Parathyroid adenoma (tissue), 2 donors: ENCODE data around the gene UNC13C.

Experiments
- H2AFZ ChIP-seq: fragments of 300-600 bp; sonication (generic); one replicate; pipeline ENCODE4 v1.7.0; 2017; ENCODE audit warnings: antibody characterized with exemption, mild to moderate bottlenecking
- H3K27ac ChIP-seq: fragments of 300-600 bp; sonication (generic); one replicate; pipeline ENCODE4 v1.7.0; 2017
- H3K27me3 ChIP-seq: fragments of 300-600 bp; sonication (generic); one replicate; pipeline ENCODE4 v1.7.0; 2017; ENCODE audit warnings: low read length; ENCODE audit not compliant: control insufficient read depth, insufficient read depth
- H3K36me3 ChIP-seq: fragments of 300-600 bp; sonication (generic); one replicate; pipeline ENCODE4 v1.7.0; 2017; ENCODE audit warnings: low read length; ENCODE audit not compliant: control insufficient read depth, insufficient read depth
- H3K4me1 ChIP-seq: fragments of 300-600 bp; sonication (generic); one replicate; pipeline ENCODE4 v1.7.0; 2017; ENCODE audit warnings: control low read depth
- H3K4me2 ChIP-seq: fragments of 300-600 bp; sonication (generic); one replicate; pipeline ENCODE4 v1.7.0; 2017; ENCODE audit warnings: low read length
- H3K4me3 ChIP-seq: fragments of 300-600 bp; sonication (generic); one replicate; pipeline ENCODE4 v1.7.0; 2017; ENCODE audit warnings: low read depth, low read length
- H3K79me2 ChIP-seq: fragments of 300-600 bp; sonication (generic); one replicate; pipeline ENCODE4 v1.7.0; 2017; ENCODE audit warnings: control low read depth
- H3K9ac ChIP-seq: fragments of 300-600 bp; sonication (generic); one replicate; pipeline ENCODE4 v1.7.0; 2017; ENCODE audit warnings: mild to moderate bottlenecking
- H3K9me3 ChIP-seq: fragments of 300-600 bp; sonication (generic); one replicate; pipeline ENCODE4 v1.7.0; 2017; ENCODE audit warnings: low read length; ENCODE audit not compliant: control insufficient read depth
- TF ChIP-seq, protein P1 (sequence below): fragments of 300-600 bp; sonication (generic); IDR thresholded peaks from one replicate; pipeline ENCODE4 v1.7.0; 2017; ENCODE audit warnings: antibody characterized with exemption, mild to moderate bottlenecking
- donor health status: primary hyperparathyroidism.

Gene UNC13C

DNA sequence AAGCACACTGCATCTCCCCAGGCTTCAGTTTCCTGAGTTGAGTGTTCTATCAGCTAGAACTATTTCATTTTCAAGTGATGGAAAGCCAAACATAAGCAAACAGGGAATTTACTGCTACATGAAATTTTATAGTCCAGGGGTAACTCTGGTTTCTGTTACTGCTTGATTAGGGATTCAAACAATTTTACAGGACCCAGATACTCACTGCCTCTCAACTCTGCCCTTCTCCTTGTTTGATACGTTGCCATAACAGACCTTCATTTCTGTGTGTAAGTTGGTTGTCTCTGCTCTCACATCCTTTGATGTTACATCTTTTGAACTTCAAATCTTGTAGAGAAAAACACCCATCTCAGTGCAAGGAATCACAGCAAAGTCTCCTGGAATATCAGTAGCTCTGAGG is 572.7 kb downstream of the UNC13C start:
- Histone ChIP-seq H3K4me1 (no peaks in the 10 kb centered on the region), H3K27ac (no peak overlapping the region), H3K4me2 (no peak overlapping the region), H3K27me3 (no peaks in the 10 kb centered on the region), H3K79me2 (no peaks in the 10 kb centered on the region), H3K36me3 (no peaks in the 10 kb centered on the region), H3K9me3 (no peaks in the 10 kb centered on the region), H2AFZ (no peak overlapping the region), H3K4me3 (no peak overlapping the region), H3K9ac (no peak overlapping the region)
- TF ChIP-seq, protein P1, sequence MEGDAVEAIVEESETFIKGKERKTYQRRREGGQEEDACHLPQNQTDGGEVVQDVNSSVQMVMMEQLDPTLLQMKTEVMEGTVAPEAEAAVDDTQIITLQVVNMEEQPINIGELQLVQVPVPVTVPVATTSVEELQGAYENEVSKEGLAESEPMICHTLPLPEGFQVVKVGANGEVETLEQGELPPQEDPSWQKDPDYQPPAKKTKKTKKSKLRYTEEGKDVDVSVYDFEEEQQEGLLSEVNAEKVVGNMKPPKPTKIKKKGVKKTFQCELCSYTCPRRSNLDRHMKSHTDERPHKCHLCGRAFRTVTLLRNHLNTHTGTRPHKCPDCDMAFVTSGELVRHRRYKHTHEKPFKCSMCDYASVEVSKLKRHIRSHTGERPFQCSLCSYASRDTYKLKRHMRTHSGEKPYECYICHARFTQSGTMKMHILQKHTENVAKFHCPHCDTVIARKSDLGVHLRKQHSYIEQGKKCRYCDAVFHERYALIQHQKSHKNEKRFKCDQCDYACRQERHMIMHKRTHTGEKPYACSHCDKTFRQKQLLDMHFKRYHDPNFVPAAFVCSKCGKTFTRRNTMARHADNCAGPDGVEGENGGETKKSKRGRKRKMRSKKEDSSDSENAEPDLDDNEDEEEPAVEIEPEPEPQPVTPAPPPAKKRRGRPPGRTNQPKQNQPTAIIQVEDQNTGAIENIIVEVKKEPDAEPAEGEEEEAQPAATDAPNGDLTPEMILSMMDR: no peak

- no peaks in the 10 kb centered on the region for H3K27me3 ChIP-seq
- H3K4me3 ChIP-seq: no peak overlapping the region
- no peak overlapping the region for H3K27ac ChIP-seq
- no peak overlapping the region for H2AFZ ChIP-seq
- no peak overlapping the region for H3K9ac ChIP-seq
- H3K36me3 ChIP-seq: no peaks in the 10 kb centered on the region
- TF ChIP-seq, protein P1: no peak
- H3K4me1 ChIP-seq: no peaks in the 10 kb centered on the region
- H3K9me3 ChIP-seq: no peaks in the 10 kb centered on the region
- no peaks in the 10 kb centered on the region for H3K79me2 ChIP-seq
- no peak overlapping the region for H3K4me2 ChIP-seq
These were observed 578.0 kb downstream of the UNC13C start for GRCh38 chr15:54556231-54556630.

- Histone ChIP-seq H3K9me3 (no peaks in the 10 kb centered on the region), H3K79me2 (no peaks in the 10 kb centered on the region), H3K4me3 (no peak overlapping the region), H3K36me3 (no peaks in the 10 kb centered on the region), H3K27me3 (no peaks in the 10 kb centered on the region), H3K4me2 (no peak overlapping the region), H3K9ac (no peak overlapping the region), H3K4me1 (no peaks in the 10 kb centered on the region), H3K27ac (no peak overlapping the region), H2AFZ (no peak overlapping the region)
- TF ChIP-seq, protein P1: no peak
These were observed 581.3 kb downstream of the UNC13C start for GRCh38 chr15:54559405-54560069.

DNA sequence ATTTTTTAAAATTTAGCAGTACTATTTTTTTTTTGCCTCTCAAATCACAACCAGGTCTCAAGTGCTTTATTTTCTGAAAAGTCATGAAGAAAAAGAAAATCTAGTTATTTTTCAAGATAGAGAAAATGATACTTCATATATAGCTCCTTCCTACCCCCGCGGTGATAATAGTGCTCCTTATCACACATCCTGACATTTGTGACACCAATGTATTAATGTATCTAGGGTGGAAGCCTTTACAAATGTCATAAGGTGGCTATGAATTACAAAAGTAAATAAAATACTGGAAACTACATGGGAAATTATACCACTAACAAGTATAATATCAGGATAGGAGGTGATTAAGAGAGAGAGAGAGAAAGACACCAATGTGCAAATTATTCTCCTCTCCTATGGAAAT is 582.2 kb downstream of the UNC13C start:
- Histone ChIP-seq H3K4me1 (no peaks in the 10 kb centered on the region), H3K9me3 (no peaks in the 10 kb centered on the region), H2AFZ (no peak overlapping the region), H3K27me3 (no peaks in the 10 kb centered on the region), H3K4me2 (no peak overlapping the region), H3K79me2 (no peaks in the 10 kb centered on the region), H3K27ac (no peak overlapping the region), H3K4me3 (no peak overlapping the region), H3K9ac (no peak overlapping the region), H3K36me3 (no peaks in the 10 kb centered on the region)
- TF ChIP-seq, protein P1: no peak

DNA sequence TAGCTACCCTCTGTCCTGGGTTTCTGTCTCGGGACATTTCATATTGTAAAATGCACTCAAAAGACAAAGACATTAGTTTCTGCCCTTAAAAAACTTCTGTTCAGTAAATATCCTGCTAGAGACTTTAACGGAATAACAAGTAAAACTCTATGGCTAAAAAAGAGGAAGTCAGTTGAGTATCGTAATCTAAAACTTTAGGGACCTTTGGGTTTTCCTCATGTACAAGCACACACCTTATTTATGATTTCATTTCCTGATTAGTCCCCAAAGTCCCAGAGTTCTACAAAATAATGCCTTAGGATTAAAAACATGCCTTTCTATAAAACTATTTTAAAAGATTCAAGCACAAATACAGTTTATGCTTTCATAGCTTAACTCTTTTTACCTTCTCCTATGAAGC is 585.9 kb downstream of the UNC13C start:
- Histone ChIP-seq H3K4me3 (no peak overlapping the region), H3K9me3 (no peaks in the 10 kb centered on the region), H3K79me2 (no peaks in the 10 kb centered on the region), H2AFZ (no peak overlapping the region), H3K36me3 (no peaks in the 10 kb centered on the region), H3K27me3 (no peaks in the 10 kb centered on the region), H3K27ac (no peak overlapping the region), H3K4me1 (no peaks in the 10 kb centered on the region), H3K4me2 (no peak overlapping the region), H3K9ac (no peak overlapping the region)
- TF ChIP-seq, protein P1: no peak
